GM21717 (cell line): ENCODE data around the gene CTSZ.
"Not testable (repeated sequence)": the region's sequence is repeated elsewhere in the genome, so short reads cannot be mapped to it uniquely, and the experiment has no call there.

Experiments
- ATAC-seq: cut with Tn5 transposase; IDR thresholded peaks from one replicate; pipeline ENCODE4 v1.9.1; 2021; ENCODE audit warnings: mild to moderate bottlenecking, moderate library complexity; ENCODE audit not compliant: unreplicated experiment

CTSZ gene

DNA sequence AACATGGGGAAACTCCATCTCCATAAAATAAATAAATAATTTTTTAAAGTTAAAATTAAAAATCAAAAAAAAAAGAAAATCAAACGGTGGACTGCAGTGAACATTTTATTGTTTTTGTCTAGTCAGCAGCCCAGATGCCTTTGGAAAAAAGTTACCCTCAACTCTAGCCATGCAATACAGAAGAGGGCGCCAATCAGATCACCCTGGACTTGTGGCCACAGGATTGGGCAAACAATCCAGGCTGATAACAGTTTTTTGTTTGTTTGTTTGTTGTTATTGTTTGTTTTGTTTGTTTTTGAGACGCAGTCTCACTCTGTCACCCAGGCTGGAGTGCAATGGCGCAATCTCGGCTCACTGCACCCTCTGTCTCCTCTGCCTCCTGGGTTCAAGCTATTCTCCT is 56.5 kb downstream of the CTSZ start:
- ATAC-seq = no peak

GRCh38 chr20:58947797-58948388 is 59.2 kb downstream of the CTSZ start:
- ATAC-seq = not testable (repeated sequence)

- no peak for ATAC-seq
Measured at GRCh38 chr20:58945965-58946631, 61.0 kb downstream of the CTSZ start.
